Breast epithelium (tissue), 3 donors: ENCODE measurements around the gene IGF1R.

Experiments
- CTCF ChIP-seq, 3 donors: fragments of 450-650 bp; IDR thresholded peaks; one replicate each; pipeline ENCODE4 v1.5.1; 2016 to 2017; ENCODE audit warnings: antibody characterized with exemption in 3 of 3, mild to moderate bottlenecking in 3 of 3, moderate library complexity in 3 of 3
- POLR2A ChIP-seq: fragments of 450-650 bp; IDR thresholded peaks from one replicate; pipeline ENCODE4 v1.6.1; 2016; ENCODE audit warnings: antibody characterized with exemption, mild to moderate bottlenecking, moderate library complexity

GRCh38 chr15:98755138-98755537, 106.8 kb downstream of the IGF1R start:
- TF ChIP-seq POLR2A (no peak), CTCF (IDR thresholded peaks at IDR 0.05) (no peak)
